HepG2 (cell line): ENCODE results near the gene TMEM223. TPM values are rescaled to one million over a fixed set of nuclear protein-coding genes. Genes with fewer than 3 reads are reported as not detected.
A peak's percentile ranks its signal among the peaks of the same experiment; 100 is the strongest.

Experiments used
- CBX5 ChIP-seq: sonication (generic); formaldehyde crosslinking; IDR thresholded peaks from 2 replicates; pipeline ENCODE4 v1.4.0; 2020; ENCODE audit warnings: missing genetic modification reagents, borderline replicate concordance
- GATAD1 ChIP-seq: IDR thresholded peaks from 2 replicates; pipeline ENCODE4 v1.6.1; 2016; ENCODE audit warnings: missing genetic modification reagents, missing compliant biosample characterization
- HOXA3 ChIP-seq: sonication (generic); formaldehyde crosslinking; IDR thresholded peaks from 2 replicates; pipeline ENCODE4 v1.5.0; 2020; ENCODE audit warnings: missing genetic modification reagents
- KDM2A ChIP-seq: sonication (generic); formaldehyde crosslinking; IDR thresholded peaks from 2 replicates; pipeline ENCODE4 v1.4.0; 2020; ENCODE audit warnings: low read depth, missing genetic modification reagents, borderline replicate concordance
- MYNN ChIP-seq: sonication (generic); formaldehyde crosslinking; IDR thresholded peaks from 2 replicates; pipeline ENCODE4 v1.4.0; 2020; ENCODE audit warnings: mild to moderate bottlenecking, low read depth, missing genetic modification reagents
- NCOR1 ChIP-seq: fragments of 200-600 bp; sonication (generic); IDR thresholded peaks from 2 replicates; pipeline ENCODE4 v1.7.0; 2017; ENCODE audit warnings: antibody characterized with exemption, low read length, borderline replicate concordance
- SRSF1 ChIP-seq: fragments of 200-400 bp; formaldehyde crosslinking; optimal IDR thresholded peaks from 2 replicates; pipeline ENCODE3; 2017; ENCODE audit warnings: mild to moderate bottlenecking, low read depth, low read length, moderate library complexity
- ZNF234 ChIP-seq: sonication (generic); formaldehyde crosslinking; conservative IDR thresholded peaks from 2 replicates; pipeline ENCODE4 v1.5.1; 2020; ENCODE audit warnings: mild to moderate bottlenecking, missing genetic modification reagents
- ZNF557 ChIP-seq: sonication (generic); formaldehyde crosslinking; IDR thresholded peaks from 2 replicates; pipeline ENCODE4 v1.4.0; 2020; ENCODE audit warnings: missing genetic modification reagents
- ZNF747 ChIP-seq: sonication (generic); formaldehyde crosslinking; IDR thresholded peaks from 2 replicates; pipeline ENCODE4 v1.8.1; 2023; ENCODE audit warnings: missing genetic modification reagents, mild to moderate bottlenecking, borderline replicate concordance
- ZSCAN29 ChIP-seq: sonication (generic); formaldehyde crosslinking; conservative IDR thresholded peaks from 2 replicates; pipeline ENCODE4 v1.4.0; 2020; ENCODE audit warnings: mild to moderate bottlenecking, missing genetic modification reagents
- polyA plus RNA-seq, 8 experiments: library from polyadenylated mRNA; depleted of rRNA in 3 of 8; stranded (reverse) in 7 of 8; unstranded in 1 of 8; fragments of >200 nt; fragmentation: Illumina TruSeq in 4 of 8; extraction: Trizol in 4 of 8; gene quantifications; 2 replicates each; pipeline versions ENCODE4 v1.2.1 to v1.2.3, GENCODE V29; 2011 to 2016; ENCODE audit warnings: low read depth in 4 of 8, missing spikeins in 1 of 8, mixed read lengths in 1 of 8; ENCODE audit not compliant: insufficient read depth in 1 of 8
- total RNA-seq, 5 experiments: library from RNA; depleted of rRNA; stranded (reverse); fragments of >200 nt; fragmentation: Illumina TruSeq; extraction: Trizol; gene quantifications; 2 replicates each; pipeline ENCODE4 v1.2.3, GENCODE V29; 2016; ENCODE audit warnings: low read depth in 1 of 5
- TF ChIP-seq, protein P1 (sequence below): IDR thresholded peaks from 2 replicates; pipeline ENCODE4 v1.6.1; 2016; ENCODE audit warnings: mild to moderate bottlenecking, missing biosample characterization, missing genetic modification reagents
- TF ChIP-seq, protein P2 (sequence below): IDR thresholded peaks from 2 replicates; pipeline ENCODE4 v1.6.1; 2016; ENCODE audit warnings: missing compliant biosample characterization, missing genetic modification reagents, borderline replicate concordance
- TF ChIP-seq, protein P3 (sequence below): sonication (generic); formaldehyde crosslinking; IDR thresholded peaks from 2 replicates; pipeline ENCODE4 v1.4.0; 2020; ENCODE audit warnings: missing genetic modification reagents
- TF ChIP-seq, protein P4 (sequence below): sonication (generic); formaldehyde crosslinking; IDR thresholded peaks from 2 replicates; pipeline ENCODE4 v1.4.0; 2020; ENCODE audit warnings: mild to moderate bottlenecking, missing genetic modification reagents
- TF ChIP-seq, protein P5 (sequence below), 2 experiments: fragments of 450-650 bp in 1 of 2; sonication (generic) in 1 of 2; formaldehyde crosslinking; IDR thresholded peaks; 2 replicates each; pipeline versions ENCODE4 v1.5.0 to v1.8.0; 2020 to 2022; ENCODE audit warnings: mild to moderate bottlenecking in 1 of 2, missing genetic modification reagents in 1 of 2
- TF ChIP-seq, protein P6 (sequence below): sonication (generic); formaldehyde crosslinking; conservative IDR thresholded peaks from 2 replicates; pipeline ENCODE4 v1.4.0; 2020; ENCODE audit warnings: mild to moderate bottlenecking, missing genetic modification reagents, moderate library complexity

TMEM223 gene
- total and polyA plus RNA-seq, 2 of the 13 experiments (the other 11 are each of a cell fraction or from before 2014, with no cell fraction given): 19.5 to 24.9 TPM

DNA sequence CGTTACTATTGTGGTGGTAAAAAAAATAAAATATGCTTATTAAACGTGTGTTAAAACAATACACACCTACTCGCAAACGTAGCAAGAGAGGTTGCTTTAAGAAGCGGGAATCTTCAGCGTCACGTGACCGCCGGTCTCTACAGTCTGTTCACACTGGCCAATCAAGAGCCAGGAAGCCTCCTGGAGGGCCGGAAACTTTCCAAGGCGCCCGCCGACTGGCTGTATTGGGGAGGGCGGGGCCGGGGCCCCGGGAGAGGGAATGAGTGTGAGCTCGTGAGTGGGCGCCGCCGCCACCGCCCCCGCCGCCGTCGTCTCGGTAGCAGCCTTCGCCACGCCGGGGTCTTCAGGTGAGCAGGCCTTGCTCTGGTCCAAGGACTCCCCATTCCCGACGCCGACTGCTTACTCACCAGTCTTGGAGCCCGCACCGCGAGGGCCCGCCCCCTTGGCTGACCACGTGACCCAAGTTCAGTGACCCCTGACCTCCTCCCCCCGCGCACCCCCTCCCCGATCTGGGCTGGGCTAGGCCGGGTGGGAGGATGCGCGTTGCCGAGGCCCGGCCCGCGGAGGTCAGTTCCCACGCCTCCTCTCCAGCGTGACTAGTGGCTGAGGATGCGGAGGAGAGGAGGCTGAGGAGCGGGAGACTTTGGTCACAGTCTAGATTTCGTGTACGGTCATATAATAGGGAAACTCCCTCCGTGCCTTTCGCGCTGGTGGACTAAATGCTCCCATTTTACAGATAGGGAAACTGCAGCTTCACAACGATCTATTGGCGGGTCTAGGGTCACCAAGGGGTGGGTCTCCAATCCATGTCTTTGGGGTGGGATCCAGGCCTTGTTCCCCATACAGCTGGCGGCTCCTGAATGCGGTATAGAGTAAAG lies 20.4 kb downstream of the TMEM223 start, which contains the start of gene TAF6L (continued):
- TF ChIP-seq, protein P1, sequence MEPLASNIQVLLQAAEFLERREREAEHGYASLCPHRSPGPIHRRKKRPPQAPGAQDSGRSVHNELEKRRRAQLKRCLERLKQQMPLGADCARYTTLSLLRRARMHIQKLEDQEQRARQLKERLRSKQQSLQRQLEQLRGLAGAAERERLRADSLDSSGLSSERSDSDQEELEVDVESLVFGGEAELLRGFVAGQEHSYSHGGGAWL (CRISPR knock-in tag): peak; percentile 78
- TF ChIP-seq, protein P2, sequence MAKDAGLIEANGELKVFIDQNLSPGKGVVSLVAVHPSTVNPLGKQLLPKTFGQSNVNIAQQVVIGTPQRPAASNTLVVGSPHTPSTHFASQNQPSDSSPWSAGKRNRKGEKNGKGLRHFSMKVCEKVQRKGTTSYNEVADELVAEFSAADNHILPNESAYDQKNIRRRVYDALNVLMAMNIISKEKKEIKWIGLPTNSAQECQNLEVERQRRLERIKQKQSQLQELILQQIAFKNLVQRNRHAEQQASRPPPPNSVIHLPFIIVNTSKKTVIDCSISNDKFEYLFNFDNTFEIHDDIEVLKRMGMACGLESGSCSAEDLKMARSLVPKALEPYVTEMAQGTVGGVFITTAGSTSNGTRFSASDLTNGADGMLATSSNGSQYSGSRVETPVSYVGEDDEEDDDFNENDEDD (CRISPR knock-in tag): peak; percentile 60
- TF ChIP-seq SRSF1 (peak; percentile 90), CBX5 (CRISPR knock-in tag) (peak; percentile 67; the same call in 1 of the 2 replicates), MYNN (no peak; the same call in 1 of the 2 replicates), KDM2A (CRISPR knock-in tag) (peak; percentile 84), ZNF234 (CRISPR knock-in tag) (no peak), ZNF747 (CRISPR knock-in tag) (peak; percentile 76; the same call in 1 of the 2 replicates), GATAD1 (peak; percentile 78), ZSCAN29 (CRISPR knock-in tag) (0 out of 2 replicates have a peak, but pooled peaks have one; percentile 25), HOXA3 (CRISPR knock-in tag) (peak; percentile 38; the same call in 1 of the 2 replicates), ZNF557 (CRISPR knock-in tag) (no peak), NCOR1 (peak; percentile 76; the same call in 1 of the 2 replicates)
- TF ChIP-seq, protein P3, sequence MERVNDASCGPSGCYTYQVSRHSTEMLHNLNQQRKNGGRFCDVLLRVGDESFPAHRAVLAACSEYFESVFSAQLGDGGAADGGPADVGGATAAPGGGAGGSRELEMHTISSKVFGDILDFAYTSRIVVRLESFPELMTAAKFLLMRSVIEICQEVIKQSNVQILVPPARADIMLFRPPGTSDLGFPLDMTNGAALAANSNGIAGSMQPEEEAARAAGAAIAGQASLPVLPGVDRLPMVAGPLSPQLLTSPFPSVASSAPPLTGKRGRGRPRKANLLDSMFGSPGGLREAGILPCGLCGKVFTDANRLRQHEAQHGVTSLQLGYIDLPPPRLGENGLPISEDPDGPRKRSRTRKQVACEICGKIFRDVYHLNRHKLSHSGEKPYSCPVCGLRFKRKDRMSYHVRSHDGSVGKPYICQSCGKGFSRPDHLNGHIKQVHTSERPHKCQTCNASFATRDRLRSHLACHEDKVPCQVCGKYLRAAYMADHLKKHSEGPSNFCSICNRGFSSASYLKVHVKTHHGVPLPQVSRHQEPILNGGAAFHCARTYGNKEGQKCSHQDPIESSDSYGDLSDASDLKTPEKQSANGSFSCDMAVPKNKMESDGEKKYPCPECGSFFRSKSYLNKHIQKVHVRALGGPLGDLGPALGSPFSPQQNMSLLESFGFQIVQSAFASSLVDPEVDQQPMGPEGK (CRISPR knock-in tag): peak; percentile 100
- TF ChIP-seq, protein P4, sequence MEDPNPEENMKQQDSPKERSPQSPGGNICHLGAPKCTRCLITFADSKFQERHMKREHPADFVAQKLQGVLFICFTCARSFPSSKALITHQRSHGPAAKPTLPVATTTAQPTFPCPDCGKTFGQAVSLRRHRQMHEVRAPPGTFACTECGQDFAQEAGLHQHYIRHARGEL (CRISPR knock-in tag): no peak
- TF ChIP-seq, protein P5, sequence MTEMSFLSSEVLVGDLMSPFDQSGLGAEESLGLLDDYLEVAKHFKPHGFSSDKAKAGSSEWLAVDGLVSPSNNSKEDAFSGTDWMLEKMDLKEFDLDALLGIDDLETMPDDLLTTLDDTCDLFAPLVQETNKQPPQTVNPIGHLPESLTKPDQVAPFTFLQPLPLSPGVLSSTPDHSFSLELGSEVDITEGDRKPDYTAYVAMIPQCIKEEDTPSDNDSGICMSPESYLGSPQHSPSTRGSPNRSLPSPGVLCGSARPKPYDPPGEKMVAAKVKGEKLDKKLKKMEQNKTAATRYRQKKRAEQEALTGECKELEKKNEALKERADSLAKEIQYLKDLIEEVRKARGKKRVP (CRISPR knock-in tag; IDR thresholded peaks at IDR 0.05): 0 out of 4 replicates have a peak, but pooled peaks of 1 of the 2 experiments have one; percentile 32
- TF ChIP-seq, protein P6, sequence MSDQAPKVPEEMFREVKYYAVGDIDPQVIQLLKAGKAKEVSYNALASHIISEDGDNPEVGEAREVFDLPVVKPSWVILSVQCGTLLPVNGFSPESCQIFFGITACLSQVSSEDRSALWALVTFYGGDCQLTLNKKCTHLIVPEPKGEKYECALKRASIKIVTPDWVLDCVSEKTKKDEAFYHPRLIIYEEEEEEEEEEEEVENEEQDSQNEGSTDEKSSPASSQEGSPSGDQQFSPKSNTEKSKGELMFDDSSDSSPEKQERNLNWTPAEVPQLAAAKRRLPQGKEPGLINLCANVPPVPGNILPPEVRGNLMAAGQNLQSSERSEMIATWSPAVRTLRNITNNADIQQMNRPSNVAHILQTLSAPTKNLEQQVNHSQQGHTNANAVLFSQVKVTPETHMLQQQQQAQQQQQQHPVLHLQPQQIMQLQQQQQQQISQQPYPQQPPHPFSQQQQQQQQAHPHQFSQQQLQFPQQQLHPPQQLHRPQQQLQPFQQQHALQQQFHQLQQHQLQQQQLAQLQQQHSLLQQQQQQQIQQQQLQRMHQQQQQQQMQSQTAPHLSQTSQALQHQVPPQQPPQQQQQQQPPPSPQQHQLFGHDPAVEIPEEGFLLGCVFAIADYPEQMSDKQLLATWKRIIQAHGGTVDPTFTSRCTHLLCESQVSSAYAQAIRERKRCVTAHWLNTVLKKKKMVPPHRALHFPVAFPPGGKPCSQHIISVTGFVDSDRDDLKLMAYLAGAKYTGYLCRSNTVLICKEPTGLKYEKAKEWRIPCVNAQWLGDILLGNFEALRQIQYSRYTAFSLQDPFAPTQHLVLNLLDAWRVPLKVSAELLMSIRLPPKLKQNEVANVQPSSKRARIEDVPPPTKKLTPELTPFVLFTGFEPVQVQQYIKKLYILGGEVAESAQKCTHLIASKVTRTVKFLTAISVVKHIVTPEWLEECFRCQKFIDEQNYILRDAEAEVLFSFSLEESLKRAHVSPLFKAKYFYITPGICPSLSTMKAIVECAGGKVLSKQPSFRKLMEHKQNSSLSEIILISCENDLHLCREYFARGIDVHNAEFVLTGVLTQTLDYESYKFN: peak; percentile 56
